ENCODE data around the gene LARP6. TPM values are rescaled to one million over a fixed set of nuclear protein-coding genes. Genes with fewer than 3 reads are reported as not detected.
A peak's percentile ranks its signal among the peaks of the same experiment; 100 is the strongest.

Gene LARP6
- total and polyA plus RNA-seq, 2 of the 13 experiments (the other 11 are each of a cell fraction or from before 2014, with no cell fraction given), result 2.9 to 8.2 TPM

DNA sequence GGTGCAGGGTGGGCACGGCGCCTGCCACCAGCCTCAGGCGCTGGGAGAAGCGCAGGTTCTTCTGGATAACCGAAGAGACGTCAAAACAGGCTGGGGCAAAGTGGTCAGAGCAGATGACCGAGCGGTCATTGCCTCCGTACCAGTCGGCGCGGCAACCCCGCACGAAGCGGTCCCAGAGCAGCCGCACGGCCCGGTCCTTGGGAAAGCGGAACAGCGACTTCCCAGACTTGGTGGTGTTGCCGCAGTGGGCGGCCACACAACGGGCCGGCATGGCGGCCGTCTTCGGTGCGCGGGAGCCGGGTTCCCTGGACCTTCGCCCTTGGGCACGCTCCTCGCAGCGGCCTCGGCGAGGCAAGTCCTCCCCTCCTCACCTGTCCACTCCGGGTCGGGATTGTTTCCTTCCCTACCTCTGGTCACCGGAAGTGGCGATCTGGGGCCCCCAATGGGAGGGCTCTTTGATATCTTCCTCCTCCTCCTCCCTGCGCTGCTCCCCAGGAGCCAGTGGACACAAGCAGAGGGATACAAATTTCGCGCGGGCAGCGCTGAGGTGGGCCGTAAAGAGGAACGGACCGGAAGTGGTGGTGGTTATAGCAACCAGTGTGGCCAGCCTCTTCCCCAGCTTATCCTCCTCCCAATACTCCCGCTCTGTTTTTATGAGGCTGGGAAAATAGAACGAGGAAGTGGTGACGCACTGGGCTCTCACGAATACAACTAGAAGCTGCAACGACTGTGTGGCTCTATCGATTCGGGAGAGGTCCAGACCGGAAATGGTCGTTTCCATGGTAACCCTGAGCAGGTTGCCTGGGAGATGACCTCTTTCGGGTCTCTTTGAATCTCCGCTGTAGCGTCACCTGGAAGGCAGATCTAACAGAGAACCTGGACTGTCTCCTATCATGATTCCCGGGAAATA, 38.3 kb upstream of the LARP6 start, which contains the start of the genes LRRC49 and THAP10 (continued):
- TF ChIP-seq NKX3-1 (CRISPR knock-in tag; IDR thresholded peaks at IDR 0.05), result no peak
- TF ChIP-seq, protein P1, sequence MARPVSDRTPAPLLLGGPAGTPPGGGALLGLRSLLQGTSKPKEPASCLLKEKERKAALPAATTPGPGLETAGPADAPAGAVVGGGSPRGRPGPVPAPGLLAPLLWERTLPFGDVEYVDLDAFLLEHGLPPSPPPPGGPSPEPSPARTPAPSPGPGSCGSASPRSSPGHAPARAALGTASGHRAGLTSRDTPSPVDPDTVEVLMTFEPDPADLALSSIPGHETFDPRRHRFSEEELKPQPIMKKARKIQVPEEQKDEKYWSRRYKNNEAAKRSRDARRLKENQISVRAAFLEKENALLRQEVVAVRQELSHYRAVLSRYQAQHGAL (CRISPR knock-in tag; IDR thresholded peaks at IDR 0.05; ENCODE audit: not compliant biosample characterization), result no peak
- TF ChIP-seq ZNF720 (CRISPR knock-in tag; IDR thresholded peaks at IDR 0.05), result no peak
- TF ChIP-seq WIZ (CRISPR knock-in tag; IDR thresholded peaks at IDR 0.05), result 0 out of 2 replicates have a peak, but pooled peaks have one; percentile 44
- peak; percentile 59; the same call in 1 of the 2 replicates for TF ChIP-seq RCOR2 (CRISPR knock-in tag; IDR thresholded peaks at IDR 0.05)
- no peak for TF ChIP-seq ZNF331 (CRISPR knock-in tag; IDR thresholded peaks at IDR 0.05)
- TF ChIP-seq MYNN (CRISPR knock-in tag; IDR thresholded peaks at IDR 0.05; ENCODE audit: low read depth), result no peak
- no peak for TF ChIP-seq NFIC (IDR thresholded peaks at IDR 0.05; ENCODE audit: low read length)
- TF ChIP-seq, protein P2, sequence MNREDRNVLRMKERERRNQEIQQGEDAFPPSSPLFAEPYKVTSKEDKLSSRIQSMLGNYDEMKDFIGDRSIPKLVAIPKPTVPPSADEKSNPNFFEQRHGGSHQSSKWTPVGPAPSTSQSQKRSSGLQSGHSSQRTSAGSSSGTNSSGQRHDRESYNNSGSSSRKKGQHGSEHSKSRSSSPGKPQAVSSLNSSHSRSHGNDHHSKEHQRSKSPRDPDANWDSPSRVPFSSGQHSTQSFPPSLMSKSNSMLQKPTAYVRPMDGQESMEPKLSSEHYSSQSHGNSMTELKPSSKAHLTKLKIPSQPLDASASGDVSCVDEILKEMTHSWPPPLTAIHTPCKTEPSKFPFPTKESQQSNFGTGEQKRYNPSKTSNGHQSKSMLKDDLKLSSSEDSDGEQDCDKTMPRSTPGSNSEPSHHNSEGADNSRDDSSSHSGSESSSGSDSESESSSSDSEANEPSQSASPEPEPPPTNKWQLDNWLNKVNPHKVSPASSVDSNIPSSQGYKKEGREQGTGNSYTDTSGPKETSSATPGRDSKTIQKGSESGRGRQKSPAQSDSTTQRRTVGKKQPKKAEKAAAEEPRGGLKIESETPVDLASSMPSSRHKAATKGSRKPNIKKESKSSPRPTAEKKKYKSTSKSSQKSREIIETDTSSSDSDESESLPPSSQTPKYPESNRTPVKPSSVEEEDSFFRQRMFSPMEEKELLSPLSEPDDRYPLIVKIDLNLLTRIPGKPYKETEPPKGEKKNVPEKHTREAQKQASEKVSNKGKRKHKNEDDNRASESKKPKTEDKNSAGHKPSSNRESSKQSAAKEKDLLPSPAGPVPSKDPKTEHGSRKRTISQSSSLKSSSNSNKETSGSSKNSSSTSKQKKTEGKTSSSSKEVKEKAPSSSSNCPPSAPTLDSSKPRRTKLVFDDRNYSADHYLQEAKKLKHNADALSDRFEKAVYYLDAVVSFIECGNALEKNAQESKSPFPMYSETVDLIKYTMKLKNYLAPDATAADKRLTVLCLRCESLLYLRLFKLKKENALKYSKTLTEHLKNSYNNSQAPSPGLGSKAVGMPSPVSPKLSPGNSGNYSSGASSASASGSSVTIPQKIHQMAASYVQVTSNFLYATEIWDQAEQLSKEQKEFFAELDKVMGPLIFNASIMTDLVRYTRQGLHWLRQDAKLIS (CRISPR knock-in tag; IDR thresholded peaks at IDR 0.05), result no peak
- TF ChIP-seq, protein P3, sequence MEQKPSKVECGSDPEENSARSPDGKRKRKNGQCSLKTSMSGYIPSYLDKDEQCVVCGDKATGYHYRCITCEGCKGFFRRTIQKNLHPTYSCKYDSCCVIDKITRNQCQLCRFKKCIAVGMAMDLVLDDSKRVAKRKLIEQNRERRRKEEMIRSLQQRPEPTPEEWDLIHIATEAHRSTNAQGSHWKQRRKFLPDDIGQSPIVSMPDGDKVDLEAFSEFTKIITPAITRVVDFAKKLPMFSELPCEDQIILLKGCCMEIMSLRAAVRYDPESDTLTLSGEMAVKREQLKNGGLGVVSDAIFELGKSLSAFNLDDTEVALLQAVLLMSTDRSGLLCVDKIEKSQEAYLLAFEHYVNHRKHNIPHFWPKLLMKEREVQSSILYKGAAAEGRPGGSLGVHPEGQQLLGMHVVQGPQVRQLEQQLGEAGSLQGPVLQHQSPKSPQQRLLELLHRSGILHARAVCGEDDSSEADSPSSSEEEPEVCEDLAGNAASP (CRISPR knock-in tag; IDR thresholded peaks at IDR 0.05; ENCODE audit: borderline replicate concordance), result 0 out of 2 replicates have a peak, but pooled peaks have one; percentile 11
- peak; percentile 93 for TF ChIP-seq RFX3 (CRISPR knock-in tag; IDR thresholded peaks at IDR 0.05)
- TF ChIP-seq GPN1 (CRISPR knock-in tag; IDR thresholded peaks at IDR 0.05; ENCODE audit: borderline replicate concordance), result no peak
- no peak; the same call in 1 of the 2 replicates for TF ChIP-seq EHMT2 (IDR thresholded peaks at IDR 0.05; ENCODE audit: borderline replicate concordance, low read depth, low read length)
- no peak for TF ChIP-seq ZNF329 (CRISPR knock-in tag; IDR thresholded peaks at IDR 0.05; ENCODE audit: low read depth)
- 0 out of 2 replicates have a peak, but pooled peaks have one; percentile 45 for TF ChIP-seq ZNF619 (CRISPR knock-in tag; IDR thresholded peaks at IDR 0.05)
- TF ChIP-seq SP1 (IDR thresholded peaks at IDR 0.05), result no peak
- TF ChIP-seq SP1 (CRISPR knock-in tag; IDR thresholded peaks at IDR 0.05), result peak; percentile 58; the same call in 1 of the 2 replicates
- TF ChIP-seq TMF1 (CRISPR knock-in tag; IDR thresholded peaks at IDR 0.05; ENCODE audit: low read depth), result no peak
- no peak for TF ChIP-seq YEATS4 (CRISPR knock-in tag; IDR thresholded peaks at IDR 0.05; ENCODE audit: borderline replicate concordance)
- TF ChIP-seq ZNF543 (CRISPR knock-in tag; IDR thresholded peaks at IDR 0.05), result no peak
- peak; percentile 67 for TF ChIP-seq POLR2G (IDR thresholded peaks at IDR 0.05; ENCODE audit: low read depth, low read length)
- no peak for TF ChIP-seq ISL2 (CRISPR knock-in tag; IDR thresholded peaks at IDR 0.05)
